ENCODE data around the gene NPIPB2.
"Not testable (repeated sequence)": the region's sequence is repeated elsewhere in the genome, so short reads cannot be mapped to it uniquely, and the experiment has no call there.

NPIPB2 gene

DNA sequence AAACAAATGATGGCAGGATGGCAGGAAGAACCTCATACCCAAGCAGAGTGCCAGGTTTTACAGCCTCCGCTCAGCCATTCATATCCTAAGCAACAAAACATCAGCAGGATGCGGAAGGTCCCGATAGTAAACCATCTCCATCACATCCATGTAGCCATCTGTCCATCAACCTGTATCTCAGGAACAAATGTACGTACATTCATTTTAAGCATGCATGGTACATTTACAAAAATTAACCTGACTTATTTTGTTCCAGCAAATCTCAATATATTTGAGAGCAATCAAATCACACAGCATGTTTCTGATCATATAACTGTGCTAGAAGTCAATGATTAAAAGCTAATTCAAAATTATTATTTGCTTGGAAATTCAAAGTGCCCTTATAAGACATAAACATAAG lies at the start of gene NPIPB2:
TSS of gene NPIPB2 (minus strand) at position 101 of the 400 bp plus-strand sequence. CDS start at position 101, 0 bp downstream.
- DNase-seq (ENCODE audit: extremely low read depth, low read depth) = not testable (repeated sequence)

DNA sequence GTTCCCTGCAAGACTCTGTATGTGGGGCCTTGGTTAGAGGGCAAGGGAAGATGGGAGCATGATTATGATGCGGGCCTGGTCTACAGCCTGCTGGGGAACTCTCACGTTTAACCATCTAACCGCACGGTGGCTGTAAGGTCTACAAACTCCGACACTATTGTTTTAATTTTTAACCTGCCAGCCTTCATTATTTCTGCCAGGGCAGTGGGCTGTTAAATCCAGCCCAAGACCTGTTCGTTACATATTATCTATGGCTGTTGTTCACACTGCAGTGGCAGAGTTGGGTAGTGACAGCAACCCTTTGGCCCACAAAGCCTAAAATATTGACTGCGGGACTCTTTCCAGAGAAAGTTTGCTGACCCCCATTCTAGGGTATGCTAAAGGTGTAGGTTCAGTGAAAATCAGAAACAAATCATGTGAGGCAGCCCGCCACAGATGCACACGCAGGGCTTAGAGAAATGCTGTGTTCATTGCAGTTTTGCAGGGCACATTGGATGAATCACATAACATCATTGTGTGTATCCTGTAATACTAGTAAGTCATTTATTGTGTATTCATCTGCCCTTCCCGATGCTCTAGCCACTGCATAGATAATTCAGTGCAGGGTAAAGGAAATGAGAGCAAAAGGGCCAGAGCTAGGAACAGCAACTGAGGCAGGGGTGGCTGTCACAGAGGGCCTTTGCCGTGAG lies 49.0 kb upstream of the NPIPB2 start:
- no peak for DNase-seq (ENCODE audit: extremely low read depth, low read depth)
- TF ChIP-seq, protein P1, sequence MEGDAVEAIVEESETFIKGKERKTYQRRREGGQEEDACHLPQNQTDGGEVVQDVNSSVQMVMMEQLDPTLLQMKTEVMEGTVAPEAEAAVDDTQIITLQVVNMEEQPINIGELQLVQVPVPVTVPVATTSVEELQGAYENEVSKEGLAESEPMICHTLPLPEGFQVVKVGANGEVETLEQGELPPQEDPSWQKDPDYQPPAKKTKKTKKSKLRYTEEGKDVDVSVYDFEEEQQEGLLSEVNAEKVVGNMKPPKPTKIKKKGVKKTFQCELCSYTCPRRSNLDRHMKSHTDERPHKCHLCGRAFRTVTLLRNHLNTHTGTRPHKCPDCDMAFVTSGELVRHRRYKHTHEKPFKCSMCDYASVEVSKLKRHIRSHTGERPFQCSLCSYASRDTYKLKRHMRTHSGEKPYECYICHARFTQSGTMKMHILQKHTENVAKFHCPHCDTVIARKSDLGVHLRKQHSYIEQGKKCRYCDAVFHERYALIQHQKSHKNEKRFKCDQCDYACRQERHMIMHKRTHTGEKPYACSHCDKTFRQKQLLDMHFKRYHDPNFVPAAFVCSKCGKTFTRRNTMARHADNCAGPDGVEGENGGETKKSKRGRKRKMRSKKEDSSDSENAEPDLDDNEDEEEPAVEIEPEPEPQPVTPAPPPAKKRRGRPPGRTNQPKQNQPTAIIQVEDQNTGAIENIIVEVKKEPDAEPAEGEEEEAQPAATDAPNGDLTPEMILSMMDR (IDR thresholded peaks at IDR 0.05; ENCODE audit: low read depth, low read length) = no peak

DNA sequence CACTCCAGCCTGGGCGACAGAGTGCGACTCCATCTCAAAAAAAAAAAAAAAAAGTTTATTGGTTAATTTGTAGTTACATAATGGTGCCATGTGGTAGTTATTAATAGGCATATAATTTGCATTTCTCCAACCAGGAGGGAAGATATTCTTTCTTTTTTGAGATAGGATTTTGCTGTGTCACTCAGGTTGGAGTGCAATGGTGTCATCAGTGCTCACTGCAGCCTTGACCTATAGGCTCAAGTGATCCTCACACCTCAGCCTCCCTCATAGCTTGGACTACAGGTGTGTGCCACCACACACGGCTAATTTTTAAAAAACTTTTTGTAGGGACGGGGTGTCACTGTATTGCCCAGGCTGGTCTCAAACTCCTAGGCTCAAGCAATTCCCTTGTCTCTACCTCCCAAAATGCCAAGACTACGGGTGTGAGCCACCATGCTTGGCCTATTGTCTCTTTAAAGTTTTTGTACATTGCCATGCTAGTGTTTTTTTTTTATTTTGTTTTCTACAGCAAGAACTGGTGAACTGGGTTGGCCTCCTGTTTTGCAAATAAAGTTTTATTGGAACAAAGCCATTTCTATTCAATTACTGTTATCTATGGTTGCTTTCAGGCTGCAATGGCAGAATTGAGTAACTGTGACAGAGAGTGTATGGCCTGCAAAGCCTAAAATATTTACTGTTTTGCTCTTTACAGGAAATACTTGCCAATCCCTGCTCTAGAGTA lies 46.6 kb upstream of the NPIPB2 start:
- no peak for DNase-seq (ENCODE audit: extremely low read depth, low read depth)
- TF ChIP-seq, protein P1 (IDR thresholded peaks at IDR 0.05; ENCODE audit: low read depth, low read length) = no peak

DNA sequence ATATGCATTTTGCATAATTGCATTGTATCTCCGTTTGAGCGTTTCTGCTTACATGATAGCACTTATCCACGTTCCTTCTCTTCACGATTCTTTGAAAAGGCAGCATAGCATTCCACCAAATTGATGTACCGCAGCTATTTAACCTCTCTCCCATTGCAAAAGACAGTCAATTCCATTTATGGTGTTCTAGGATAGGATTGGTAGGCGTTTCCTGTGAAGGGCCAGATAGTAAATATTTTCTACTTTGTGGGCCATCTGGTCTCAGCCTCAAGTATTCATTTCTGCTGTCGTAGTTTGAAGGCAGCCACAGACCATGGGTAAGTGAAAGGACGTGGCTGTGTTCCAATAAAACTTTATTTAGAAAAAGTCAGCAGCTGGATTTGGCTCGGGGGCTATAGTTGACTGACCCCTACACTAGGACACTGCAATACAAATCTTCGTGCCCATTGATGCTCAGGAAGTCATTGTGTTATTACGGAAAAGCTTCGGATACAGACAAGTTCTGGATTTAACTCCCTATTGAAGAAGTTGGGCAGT lies 44.7 kb upstream of the NPIPB2 start:
- TF ChIP-seq, protein P1 (IDR thresholded peaks at IDR 0.05; ENCODE audit: low read depth, low read length) = no peak
- no peak for DNase-seq (ENCODE audit: extremely low read depth, low read depth)

DNA sequence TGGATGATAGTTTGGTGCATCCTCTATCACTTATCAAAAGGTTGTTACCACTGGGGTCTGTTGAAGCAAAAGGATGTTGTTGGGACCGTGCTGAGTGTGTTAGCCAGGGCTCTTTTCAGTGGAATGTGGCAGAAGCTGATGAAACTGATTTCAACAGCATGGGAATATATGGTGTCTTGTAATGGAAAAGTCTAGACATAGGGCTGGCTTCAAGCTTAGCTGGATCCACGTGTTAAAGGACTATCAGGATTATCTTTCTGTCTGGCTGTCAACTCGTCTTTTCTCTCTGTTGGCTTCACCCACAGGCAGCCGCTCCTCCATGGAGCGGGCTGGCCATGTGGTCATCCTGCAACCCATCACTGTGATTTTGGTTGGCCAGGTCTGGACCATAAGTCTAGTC lies 43.4 kb upstream of the NPIPB2 start:
- TF ChIP-seq, protein P1 (IDR thresholded peaks at IDR 0.05; ENCODE audit: low read depth, low read length) = no peak
- DNase-seq (ENCODE audit: extremely low read depth, low read depth) = no peak

DNA sequence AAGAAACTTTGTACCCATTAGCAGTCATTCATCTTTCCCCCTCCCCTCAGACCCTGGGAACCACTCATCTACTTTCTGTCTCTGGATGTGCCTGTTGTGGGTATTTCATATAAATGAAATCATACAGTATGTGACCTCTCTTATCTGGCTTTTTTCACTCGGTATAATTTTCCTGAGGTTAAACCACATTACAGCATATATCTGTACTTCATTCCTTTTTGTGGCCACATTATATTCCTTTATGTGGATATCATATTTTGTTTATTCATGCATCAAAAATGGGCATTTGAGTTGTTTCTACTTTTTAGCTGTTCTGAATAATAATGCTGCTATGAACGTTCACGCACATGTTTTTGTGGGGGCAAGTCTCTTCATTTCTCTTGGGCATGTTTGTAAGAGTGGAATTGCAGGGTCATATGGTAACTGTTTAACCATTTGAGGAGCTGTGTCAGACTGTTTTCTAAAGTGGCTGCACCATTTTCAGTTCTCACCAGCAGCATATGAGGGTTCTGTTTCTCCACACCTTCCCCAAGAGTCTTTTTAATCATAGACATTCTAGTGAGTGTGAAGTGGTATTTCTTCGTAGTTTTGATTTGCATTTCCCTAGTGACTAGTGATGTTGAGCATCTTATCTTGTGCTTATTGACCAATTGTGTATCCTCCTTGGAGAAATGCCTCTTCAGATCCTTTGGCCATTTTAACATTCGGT lies 38.4 kb upstream of the NPIPB2 start:
- TF ChIP-seq, protein P1 (IDR thresholded peaks at IDR 0.05; ENCODE audit: low read depth, low read length) = no peak
- DNase-seq (ENCODE audit: extremely low read depth, low read depth) = no peak

DNA sequence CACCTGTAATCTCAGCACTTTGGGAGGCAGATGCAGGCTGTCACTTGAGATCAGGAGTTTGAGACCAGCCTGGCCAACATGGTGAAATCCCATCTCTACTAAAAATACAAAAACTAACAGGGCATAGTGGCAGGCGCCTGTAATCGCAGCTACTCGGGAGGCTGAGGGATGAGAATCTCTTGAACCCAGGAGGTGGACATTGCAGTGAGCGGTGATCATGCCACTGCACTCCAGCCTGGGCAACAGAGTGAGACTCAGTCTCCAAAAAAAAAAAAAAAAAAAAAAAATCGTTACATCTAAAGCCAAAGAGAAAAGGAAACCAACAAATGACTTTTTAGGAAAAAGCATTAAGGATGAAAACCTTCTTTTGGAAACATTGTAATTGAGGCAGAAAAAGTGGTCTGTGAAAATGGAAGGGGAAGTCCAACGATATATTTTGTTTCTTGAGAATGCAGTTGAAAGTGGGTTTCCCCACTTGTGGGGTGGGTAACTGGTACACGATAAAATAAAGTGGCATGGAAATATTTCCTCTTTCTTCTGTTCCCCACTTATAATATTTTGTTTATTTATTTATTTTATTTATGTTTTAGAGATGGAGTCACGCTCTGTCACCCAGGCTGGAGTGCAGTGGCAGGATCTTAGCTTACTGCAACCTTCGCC lies 37.3 kb upstream of the NPIPB2 start:
- TF ChIP-seq, protein P1 (IDR thresholded peaks at IDR 0.05; ENCODE audit: low read depth, low read length) = no peak
- DNase-seq (ENCODE audit: extremely low read depth, low read depth) = no peak
